Trophoblast cell (in vitro differentiated cells and primary cell): ENCODE measurements around the gene LDLRAP1.

ENCODE experiments used
- DNase-seq, 2 donors: peaks; one replicate each; pipeline ENCODE4 v3.0.0-alpha.2; 2016
- H2AFZ ChIP-seq: 2 replicates; pipeline ENCODE4 v1.6.1; 2013; ENCODE audit warnings: low read length, moderate library complexity, mild to moderate bottlenecking; ENCODE audit not compliant: insufficient read depth, poor library complexity
- H2AK5ac ChIP-seq: 2 replicates; pipeline ENCODE4 v1.6.1; 2013; ENCODE audit warnings: mild to moderate bottlenecking, low read length
- H2BK120ac ChIP-seq: 2 replicates; pipeline ENCODE4 v1.6.1; 2013; ENCODE audit warnings: low read length, mild to moderate bottlenecking, moderate library complexity; ENCODE audit not compliant: insufficient read depth, poor library complexity
- H2BK12ac ChIP-seq: 2 replicates; pipeline ENCODE4 v1.6.1; 2013; ENCODE audit warnings: mild to moderate bottlenecking, low read length, moderate library complexity
- H2BK5ac ChIP-seq: 2 replicates; pipeline ENCODE4 v1.6.1; 2013; ENCODE audit warnings: low read length, low read depth, moderate library complexity, mild to moderate bottlenecking; ENCODE audit not compliant: poor library complexity
- H3K14ac ChIP-seq: 2 replicates; pipeline ENCODE4 v1.6.1; 2013; ENCODE audit warnings: mild to moderate bottlenecking, low read length
- H3K18ac ChIP-seq: 2 replicates; pipeline ENCODE4 v1.6.1; 2013; ENCODE audit warnings: mild to moderate bottlenecking, low read length
- H3K23ac ChIP-seq: 2 replicates; pipeline ENCODE4 v1.6.1; 2013; ENCODE audit warnings: low read length
- H3K27ac ChIP-seq: 2 replicates; pipeline ENCODE4 v1.5.1; 2013; ENCODE audit warnings: low read depth, mild to moderate bottlenecking, inconsistent platforms, low read length, moderate library complexity
- H3K27me3 ChIP-seq: 2 replicates; pipeline ENCODE4 v1.6.1; 2013; ENCODE audit warnings: inconsistent platforms, mild to moderate bottlenecking, low read length, moderate library complexity; ENCODE audit not compliant: insufficient read depth
- H3K36me3 ChIP-seq, 2 experiments: 1 replicate in 1 of 2; 2 replicates in 1 of 2; pipeline ENCODE4 v1.6.1; 2013; ENCODE audit warnings: low read length in 2 of 2, mild to moderate bottlenecking in 2 of 2, moderate library complexity in 1 of 2; ENCODE audit not compliant: insufficient read depth in 2 of 2, control insufficient read depth in 1 of 2
- H3K4ac ChIP-seq: 2 replicates; pipeline ENCODE4 v1.6.1; 2013; ENCODE audit warnings: low read depth, mild to moderate bottlenecking, low read length, moderate library complexity
- H3K4me1 ChIP-seq, 2 experiments: 1 replicate in 1 of 2; 2 replicates in 1 of 2; pipeline ENCODE4 v1.6.1; 2013; ENCODE audit warnings: low read length in 2 of 2, mild to moderate bottlenecking in 2 of 2, moderate library complexity in 1 of 2; ENCODE audit not compliant: insufficient read depth in 2 of 2, control insufficient read depth in 1 of 2
- H3K4me2 ChIP-seq: 2 replicates; pipeline ENCODE4 v1.6.1; 2013; ENCODE audit warnings: inconsistent platforms, mild to moderate bottlenecking, low read length, moderate library complexity
- H3K4me3 ChIP-seq: 2 replicates; pipeline ENCODE4 v1.5.1; 2013; ENCODE audit warnings: mild to moderate bottlenecking, low read depth, low read length, inconsistent platforms
- H3K79me1 ChIP-seq: one replicate; pipeline ENCODE4 v1.6.1; 2013; ENCODE audit warnings: low read length
- H3K79me2 ChIP-seq: 2 replicates; pipeline ENCODE4 v1.6.1; 2013; ENCODE audit warnings: low read length, mild to moderate bottlenecking; ENCODE audit not compliant: control insufficient read depth, insufficient read depth, poor library complexity
- H3K9ac ChIP-seq: 2 replicates; pipeline ENCODE4 v1.6.1; 2013; ENCODE audit warnings: mild to moderate bottlenecking, low read length
- H3K9me3 ChIP-seq: 2 replicates; pipeline ENCODE4 v1.6.1; 2013; ENCODE audit warnings: low read depth, mild to moderate bottlenecking, control low read depth, inconsistent platforms, low read length; ENCODE audit not compliant: insufficient read depth
- H4K12ac ChIP-seq: 2 replicates; pipeline ENCODE4 v1.6.1; 2013; ENCODE audit warnings: low read depth, mild to moderate bottlenecking, low read length, moderate library complexity
- H4K8ac ChIP-seq: 2 replicates; pipeline ENCODE4 v1.6.1; 2013; ENCODE audit warnings: low read depth, mild to moderate bottlenecking, low read length, moderate library complexity
- H4K91ac ChIP-seq: one replicate; pipeline ENCODE4 v1.6.1; 2013; ENCODE audit warnings: low read depth, mild to moderate bottlenecking, low read length, moderate library complexity
- WGBS: extraction: QIAGEN DNeasy Blood & Tissue Kit; methylation state at CpG from one replicate; pipeline ENCODE4 v1.1.7; 2013; ENCODE audit warnings: missing lambda C conversion rate; ENCODE audit not compliant: insufficient read length, insufficient coverage; ENCODE audit errors: extremely low coverage; 5-methylcytosine and 5-hydroxymethylcytosine counted together

LDLRAP1 gene

GRCh38 chr1:25556132-25556670 is 12.8 kb downstream of the LDLRAP1 start:
- Histone ChIP-seq H3K79me1 (peaks cover 2% of the 10 kb centered on the region), H3K4me3 (no peak overlapping the region), H2AK5ac (no peak overlapping the region), H2BK120ac (no peak overlapping the region), H3K4ac (no peak overlapping the region), H3K14ac (no peak overlapping the region), H4K12ac (no peak overlapping the region), H3K36me3 (no peaks in the 10 kb centered on the region), H3K27me3 (no peaks in the 10 kb centered on the region), H4K8ac (no peak overlapping the region), H3K9me3 (peaks cover 5% of the 10 kb centered on the region), H3K79me2 (no peaks in the 10 kb centered on the region), H3K27ac (no peak overlapping the region), H3K9ac (no peak overlapping the region), H3K18ac (no peak overlapping the region), H4K91ac (no peak overlapping the region), H3K23ac (no peak overlapping the region), H2BK5ac (no peak overlapping the region), H3K4me2 (no peak overlapping the region), H2BK12ac (no peak overlapping the region), H2AFZ (no peak overlapping the region), H3K4me1 (peaks cover 8 to 12% of the 10 kb centered on the region in 2 experiments)
- WGBS, result no CpG with 5 or more reads among the region's 11 CpGs
- DNase-seq, result no peak

- H3K79me2 ChIP-seq, result no peaks in the 10 kb centered on the region
- no peak overlapping the region for H4K91ac ChIP-seq
- H3K18ac ChIP-seq, result no peak overlapping the region
- H2BK5ac ChIP-seq, result no peak overlapping the region
- no peak overlapping the region for H2BK12ac ChIP-seq
- no peak overlapping the region for H3K4me2 ChIP-seq
- H3K23ac ChIP-seq, result no peak overlapping the region
- H3K14ac ChIP-seq, result no peak overlapping the region
- no peak for DNase-seq
- H3K36me3 ChIP-seq, result no peaks in the 10 kb centered on the region
- H3K4ac ChIP-seq, result no peak overlapping the region
- peaks cover 2% of the 10 kb centered on the region for H3K79me1 ChIP-seq
- no peak overlapping the region for H3K4me3 ChIP-seq
- H3K27ac ChIP-seq, result no peak overlapping the region
- no peak overlapping the region for H2AFZ ChIP-seq
- peaks cover 8 to 12% of the 10 kb centered on the region in 2 experiments for H3K4me1 ChIP-seq
- peaks cover 5% of the 10 kb centered on the region for H3K9me3 ChIP-seq
- no peak overlapping the region for H2AK5ac ChIP-seq
- no peak overlapping the region for H2BK120ac ChIP-seq
- H4K8ac ChIP-seq, result no peak overlapping the region
- WGBS, result no CpG with 5 or more reads among the region's 10 CpGs
- H3K27me3 ChIP-seq, result no peaks in the 10 kb centered on the region
- no peak overlapping the region for H4K12ac ChIP-seq
- H3K9ac ChIP-seq, result no peak overlapping the region
Measured at GRCh38 chr1:25556791-25557476, 13.5 kb downstream of the LDLRAP1 start.

- WGBS, result no CpG with 5 or more reads among the region's 7 CpGs
- H3K9me3 ChIP-seq, result peaks cover 5% of the 10 kb centered on the region
- H4K8ac ChIP-seq, result no peak overlapping the region
- no peak overlapping the region for H3K9ac ChIP-seq
- H2AFZ ChIP-seq, result no peak overlapping the region
- DNase-seq, result no peak
- H3K23ac ChIP-seq, result no peak overlapping the region
- H3K4ac ChIP-seq, result no peak overlapping the region
- H3K27ac ChIP-seq, result no peak overlapping the region
- peaks cover 8 to 12% of the 10 kb centered on the region in 2 experiments for H3K4me1 ChIP-seq
- no peak overlapping the region for H3K4me3 ChIP-seq
- H3K79me1 ChIP-seq, result peaks cover 2% of the 10 kb centered on the region
- H2AK5ac ChIP-seq, result no peak overlapping the region
- H3K18ac ChIP-seq, result no peak overlapping the region
- no peak overlapping the region for H2BK12ac ChIP-seq
- H2BK120ac ChIP-seq, result no peak overlapping the region
- H3K4me2 ChIP-seq, result no peak overlapping the region
- no peak overlapping the region for H4K91ac ChIP-seq
- H4K12ac ChIP-seq, result no peak overlapping the region
- H3K27me3 ChIP-seq, result no peaks in the 10 kb centered on the region
- H3K79me2 ChIP-seq, result no peaks in the 10 kb centered on the region
- no peak overlapping the region for H2BK5ac ChIP-seq
- no peak overlapping the region for H3K14ac ChIP-seq
- H3K36me3 ChIP-seq, result no peaks in the 10 kb centered on the region
Measured at GRCh38 chr1:25557543-25557942, 14.1 kb downstream of the LDLRAP1 start.

GRCh38 chr1:25559031-25559430 is 15.6 kb downstream of the LDLRAP1 start:
- Histone ChIP-seq H4K8ac (no peak overlapping the region), H3K4ac (no peak overlapping the region), H3K36me3 (no peaks in the 10 kb centered on the region), H2AFZ (no peak overlapping the region), H3K4me1 (peaks cover 8 to 12% of the 10 kb centered on the region in 2 experiments), H3K4me3 (no peak overlapping the region), H2BK5ac (no peak overlapping the region), H3K27ac (no peak overlapping the region), H3K4me2 (no peak overlapping the region), H3K14ac (no peak overlapping the region), H3K79me1 (peaks cover 2% of the 10 kb centered on the region), H3K27me3 (no peaks in the 10 kb centered on the region), H2AK5ac (no peak overlapping the region), H3K9ac (no peak overlapping the region), H2BK12ac (no peak overlapping the region), H3K18ac (no peak overlapping the region), H4K91ac (no peak overlapping the region), H3K23ac (no peak overlapping the region), H4K12ac (no peak overlapping the region), H3K9me3 (peaks cover 7% of the 10 kb centered on the region), H3K79me2 (no peaks in the 10 kb centered on the region), H2BK120ac (no peak overlapping the region)
- no peak for DNase-seq
- no CpG with 5 or more reads among the region's 6 CpGs for WGBS
